CD4-positive, alpha-beta T cell treated with Interleukin-2 at 100 ng/mL for 4 hours (primary cell): ENCODE data around the gene PKD1.

Experiments used
- DNase-seq: peaks from one replicate; pipeline ENCODE4 v3.0.0-alpha.2; 2020; ENCODE audit warnings: low spot score

PKD1 gene

DNA sequence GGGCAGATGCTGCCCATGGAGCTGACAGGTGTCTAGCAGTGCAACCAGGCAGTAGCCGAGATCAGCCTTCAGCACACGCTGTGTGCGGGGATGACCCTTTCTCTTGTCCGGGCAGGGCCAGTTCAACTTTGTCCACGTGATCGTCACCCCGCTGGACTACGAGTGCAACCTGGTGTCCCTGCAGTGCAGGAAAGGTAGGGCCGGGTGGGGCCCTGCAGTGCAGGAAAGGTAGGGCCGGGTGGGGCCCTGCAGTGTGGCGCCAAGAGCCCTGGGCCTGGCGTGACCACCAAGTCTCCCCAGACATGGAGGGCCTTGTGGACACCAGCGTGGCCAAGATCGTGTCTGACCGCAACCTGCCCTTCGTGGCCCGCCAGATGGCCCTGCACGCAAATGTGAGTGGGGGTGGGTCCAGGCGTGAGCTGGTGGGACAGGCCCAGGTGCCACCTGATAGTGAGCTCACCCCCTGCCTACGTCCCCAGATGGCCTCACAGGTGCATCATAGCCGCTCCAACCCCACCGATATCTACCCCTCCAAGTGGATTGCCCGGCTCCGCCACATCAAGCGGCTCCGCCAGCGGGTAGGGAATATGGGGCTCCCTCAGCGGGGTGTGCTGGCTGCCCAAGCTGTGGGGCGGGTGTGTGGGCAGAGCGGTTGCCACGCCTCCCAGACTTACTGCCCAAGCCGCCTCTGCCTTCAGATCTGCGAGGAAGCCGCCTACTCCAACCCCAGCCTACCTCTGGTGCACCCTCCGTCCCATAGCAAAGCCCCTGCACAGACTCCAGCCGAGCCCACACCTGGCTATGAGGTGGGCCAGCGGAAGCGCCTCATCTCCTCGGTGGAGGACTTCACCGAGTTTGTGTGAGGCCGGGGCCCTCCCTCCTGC lies 47.7 kb downstream of the PKD1 start:
- no peak for DNase-seq

DNA sequence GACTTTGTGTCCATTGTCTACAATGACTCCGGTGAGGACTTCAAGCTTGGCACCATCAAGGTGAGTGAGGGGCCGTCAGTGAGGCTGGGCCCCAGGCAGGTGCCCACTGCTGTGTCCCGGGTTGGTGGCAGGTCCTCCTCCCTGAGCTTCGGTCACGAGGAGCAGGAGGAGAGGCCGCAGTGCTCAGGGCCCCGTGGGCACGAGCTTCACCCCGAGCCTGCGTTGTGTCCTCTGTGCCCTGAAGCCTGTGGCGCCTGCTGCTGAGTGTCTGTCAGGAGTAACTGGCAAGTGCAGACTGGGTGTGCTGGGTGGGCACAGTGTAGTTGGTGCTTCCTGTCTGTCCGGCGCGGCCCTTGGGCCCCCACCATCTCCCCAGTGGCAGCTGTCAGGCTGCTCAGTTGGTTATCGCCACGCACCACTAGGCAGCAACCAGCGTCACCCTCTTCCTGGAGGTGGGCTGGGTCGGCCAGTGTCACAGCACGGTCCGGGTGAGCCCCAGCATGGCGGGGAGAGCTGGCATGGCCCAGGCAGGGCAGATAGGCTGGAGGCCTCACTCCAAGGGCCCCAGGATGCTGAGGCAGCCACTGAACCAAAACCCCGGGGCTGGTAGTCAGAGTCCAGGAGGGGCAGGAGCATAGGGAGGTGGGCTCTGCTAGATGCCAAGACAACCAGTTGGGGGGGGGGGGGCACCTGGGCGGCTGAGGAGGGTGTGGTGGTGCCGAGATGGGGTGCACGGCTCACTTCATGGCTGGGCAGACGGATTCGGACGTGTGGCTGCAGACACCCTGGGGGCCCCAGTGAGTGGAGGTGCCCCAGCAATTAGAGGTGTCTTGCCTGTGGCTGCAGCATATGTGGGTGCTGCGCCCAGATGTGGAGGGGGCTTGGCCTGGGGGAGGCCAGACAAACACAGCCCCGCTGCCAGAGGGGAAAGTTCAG lies 48.6 kb downstream of the PKD1 start:
- no peak for DNase-seq

- DNase-seq: no peak
These were observed 49.5 kb downstream of the PKD1 start for GRCh38 chr16:2086106-2086742.

DNA sequence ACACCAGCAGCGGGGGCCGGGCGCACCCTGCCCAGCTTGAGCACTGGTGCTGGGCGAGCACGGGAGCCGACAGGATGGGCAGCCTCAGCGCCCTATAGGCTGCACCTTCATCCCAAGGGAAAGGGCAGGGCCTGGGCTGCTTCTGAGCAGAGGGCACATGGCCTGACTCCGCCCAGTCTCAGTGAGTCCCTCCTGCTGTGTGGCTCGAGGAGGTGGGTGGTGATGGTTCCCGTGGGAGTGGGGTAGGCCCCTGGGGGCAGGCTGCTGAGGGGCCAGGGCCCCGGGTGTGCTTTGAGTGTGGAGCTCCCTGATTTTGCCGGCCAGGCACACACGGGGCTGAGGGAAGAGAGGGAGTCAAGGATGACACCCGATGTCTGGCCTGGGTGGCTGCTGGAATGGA lies 50.0 kb downstream of the PKD1 start:
- DNase-seq: no peak

DNA sequence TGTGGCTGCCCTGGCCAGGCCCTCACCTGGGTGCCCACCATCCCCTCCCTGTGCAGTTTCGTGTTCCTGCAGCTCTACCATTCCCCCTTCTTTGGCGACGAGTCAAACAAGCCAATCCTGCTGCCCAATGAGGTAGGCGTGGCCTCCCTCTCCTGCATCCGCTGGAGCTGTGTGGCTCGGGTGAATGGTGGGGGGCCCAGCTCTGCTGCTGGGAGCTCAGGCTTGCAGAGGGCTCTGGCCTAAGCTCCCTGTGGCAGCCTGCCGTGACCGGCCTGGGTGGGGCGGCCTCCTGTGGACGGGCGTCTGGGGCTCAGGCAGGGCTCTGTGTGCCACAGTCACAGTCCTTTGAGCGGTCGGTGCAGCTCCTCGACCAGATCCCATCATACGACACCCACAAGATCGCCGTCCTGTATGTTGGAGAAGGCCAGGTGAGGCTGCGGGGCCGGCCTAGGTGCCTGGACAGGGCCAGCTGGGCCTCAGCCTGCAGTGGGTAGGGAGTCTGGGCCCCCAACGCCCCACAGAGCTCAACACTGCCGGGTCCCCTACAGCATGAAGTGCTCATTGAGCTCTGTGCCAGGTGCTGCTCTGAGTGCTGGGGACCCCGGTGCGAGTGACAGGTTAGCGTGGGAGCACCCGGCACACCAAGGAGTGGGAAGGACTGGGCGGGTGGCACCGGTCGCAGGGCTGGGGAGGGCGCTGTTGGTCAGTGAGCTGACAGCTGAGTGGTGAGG lies 50.6 kb downstream of the PKD1 start:
- no peak for DNase-seq

GRCh38 chr16:2083876-2084780 lies 51.6 kb downstream of the PKD1 start:
- DNase-seq: no peak

DNA sequence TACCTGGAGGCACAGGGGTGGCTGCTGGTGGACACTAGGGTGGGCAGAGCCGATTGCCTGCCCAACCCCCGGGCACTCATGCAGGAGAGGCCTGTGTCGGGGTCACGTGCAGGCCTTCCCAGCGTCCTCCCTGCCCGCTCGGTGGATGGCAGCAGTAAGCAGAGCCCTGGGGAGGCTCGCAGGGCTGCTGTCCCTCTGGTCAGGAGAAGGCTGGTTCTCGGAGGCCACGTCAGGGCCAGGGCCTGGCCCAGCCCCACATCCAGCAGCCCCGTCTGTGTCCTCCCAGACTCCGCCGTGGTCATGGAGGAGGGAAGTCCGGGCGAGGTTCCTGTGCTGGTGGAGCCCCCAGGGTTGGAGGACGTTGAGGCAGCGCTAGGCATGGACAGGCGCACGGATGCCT lies 52.3 kb downstream of the PKD1 start:
- no peak for DNase-seq

- no peak for DNase-seq
These were observed 52.7 kb downstream of the PKD1 start for GRCh38 chr16:2082983-2083364.

DNA sequence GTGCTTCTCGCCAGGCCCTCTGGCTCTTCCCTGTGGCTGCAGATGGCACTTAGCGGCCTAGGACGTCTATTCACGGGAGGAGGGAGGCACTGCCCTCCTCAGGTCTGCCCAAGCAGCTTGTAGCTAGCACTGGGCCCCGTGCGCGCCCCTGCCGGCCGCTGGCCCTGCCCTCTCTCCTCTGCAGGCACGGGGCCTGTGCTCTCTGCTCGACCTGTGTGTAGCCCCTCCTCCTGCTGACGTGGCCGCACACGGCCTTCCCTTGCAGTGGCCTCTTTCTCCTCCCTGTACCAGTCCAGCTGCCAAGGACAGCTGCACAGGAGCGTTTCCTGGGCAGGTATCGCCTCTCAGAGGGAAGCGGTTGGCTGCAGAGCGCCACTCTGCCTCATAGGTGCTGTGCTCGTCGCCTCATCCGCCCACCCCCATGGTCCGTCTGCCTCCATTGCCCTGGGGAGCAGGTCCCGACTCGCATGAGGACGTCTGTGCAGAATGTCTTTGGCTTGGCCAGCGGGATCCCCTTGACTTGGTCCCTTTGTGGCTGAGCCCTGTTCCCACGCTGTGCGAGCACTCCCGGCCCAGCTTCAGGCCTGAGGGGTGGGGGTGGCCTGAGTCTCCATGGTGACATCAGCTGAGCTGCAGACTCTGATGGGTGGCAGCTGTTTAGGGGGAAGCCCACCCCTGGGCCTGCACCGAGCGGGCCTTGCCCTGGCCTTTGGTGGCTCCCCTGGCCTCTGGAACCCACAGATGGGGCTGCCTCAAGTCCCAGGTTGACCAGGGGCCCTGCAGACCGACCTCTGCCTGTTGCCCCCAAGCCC lies 53.3 kb downstream of the PKD1 start:
- no peak for DNase-seq

DNA sequence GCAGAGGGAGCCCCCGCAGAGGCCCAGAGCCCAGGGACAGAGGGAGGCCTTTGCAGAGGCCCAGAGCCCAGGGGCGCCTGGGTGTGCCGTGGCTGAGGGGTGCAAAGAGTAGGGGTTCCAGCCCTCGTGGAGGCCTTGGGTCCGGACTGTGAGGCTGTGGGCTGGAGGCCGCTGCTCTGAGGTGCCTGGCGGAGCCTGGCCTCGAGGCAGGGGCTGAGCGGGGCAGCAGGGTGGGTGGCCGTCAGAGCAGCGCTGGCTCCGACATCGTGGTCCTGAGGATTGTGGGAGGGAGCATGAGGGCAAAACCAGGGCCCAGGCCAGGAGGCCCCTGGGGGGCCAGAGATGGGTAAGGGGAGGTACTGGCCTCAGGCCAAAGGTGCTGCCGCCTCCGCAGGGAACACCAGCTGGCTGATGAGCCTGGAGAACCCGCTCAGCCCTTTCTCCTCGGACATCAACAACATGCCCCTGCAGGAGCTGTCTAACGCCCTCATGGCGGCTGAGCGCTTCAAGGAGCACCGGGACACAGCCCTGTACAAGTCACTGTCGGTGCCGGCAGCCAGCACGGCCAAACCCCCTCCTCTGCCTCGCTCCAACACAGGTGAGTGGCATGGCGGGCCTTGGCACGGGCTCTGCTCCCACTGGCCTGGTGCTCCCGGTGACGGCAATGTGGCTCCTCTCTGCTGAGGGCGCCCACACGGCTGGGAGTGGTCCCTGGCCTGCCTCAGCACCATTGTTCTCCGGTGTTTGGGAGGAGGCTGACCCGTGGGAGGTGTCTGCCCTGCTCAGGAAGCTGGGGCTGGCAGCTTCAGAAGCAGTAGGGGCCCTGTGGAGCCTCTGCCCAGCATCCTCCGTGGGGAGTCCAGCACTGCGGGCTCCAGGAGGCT lies 54.3 kb downstream of the PKD1 start:
- DNase-seq: no peak

- DNase-seq: no peak
These were observed 55.7 kb downstream of the PKD1 start for GRCh38 chr16:2079991-2080390.

- DNase-seq: no peak
These were observed 56.3 kb downstream of the PKD1 start for GRCh38 chr16:2079311-2079800.

DNA sequence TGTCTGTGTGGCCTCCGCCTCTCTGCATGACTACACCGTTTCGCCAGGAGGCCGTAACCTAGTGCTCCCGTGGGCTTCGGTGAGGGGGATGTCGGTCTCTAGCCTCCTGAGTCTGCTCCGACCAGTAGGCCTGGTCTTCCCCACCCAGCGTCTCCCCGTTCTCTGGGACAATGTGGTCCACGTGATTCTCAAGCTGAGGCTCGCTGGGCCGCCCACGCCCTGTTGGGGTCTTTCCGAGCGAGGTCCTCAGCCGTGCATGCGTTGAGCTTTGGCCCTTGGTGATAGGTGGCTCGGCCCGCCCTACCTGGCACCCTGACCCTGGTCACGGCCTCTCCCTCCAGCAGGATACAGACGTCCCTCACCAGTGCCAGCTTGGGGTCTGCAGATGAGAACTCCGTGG lies 57.0 kb downstream of the PKD1 start:
- DNase-seq: no peak

- no peak for DNase-seq
These were observed 57.6 kb downstream of the PKD1 start for GRCh38 chr16:2078096-2078495.

DNA sequence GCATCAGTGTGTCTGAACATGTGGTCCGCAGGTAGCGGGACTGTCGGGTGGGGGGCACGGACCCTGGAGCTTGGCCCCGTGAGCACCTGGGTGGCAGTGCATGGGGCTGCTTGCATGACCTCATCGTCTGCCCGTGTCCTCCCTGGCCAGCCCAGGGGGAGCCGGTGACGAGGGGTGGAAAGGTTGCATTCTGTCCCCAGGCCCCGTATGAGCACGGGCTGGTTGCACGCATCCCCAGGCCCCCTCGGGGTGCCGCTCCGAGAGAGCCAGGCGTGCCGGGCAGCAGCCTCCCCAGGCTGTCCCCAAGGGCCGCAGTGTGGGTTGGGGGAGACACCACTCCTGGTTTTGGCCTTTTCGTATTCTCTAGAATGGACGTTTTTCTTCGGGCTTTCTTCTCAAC lies 58.0 kb downstream of the PKD1 start:
- DNase-seq: no peak

DNA sequence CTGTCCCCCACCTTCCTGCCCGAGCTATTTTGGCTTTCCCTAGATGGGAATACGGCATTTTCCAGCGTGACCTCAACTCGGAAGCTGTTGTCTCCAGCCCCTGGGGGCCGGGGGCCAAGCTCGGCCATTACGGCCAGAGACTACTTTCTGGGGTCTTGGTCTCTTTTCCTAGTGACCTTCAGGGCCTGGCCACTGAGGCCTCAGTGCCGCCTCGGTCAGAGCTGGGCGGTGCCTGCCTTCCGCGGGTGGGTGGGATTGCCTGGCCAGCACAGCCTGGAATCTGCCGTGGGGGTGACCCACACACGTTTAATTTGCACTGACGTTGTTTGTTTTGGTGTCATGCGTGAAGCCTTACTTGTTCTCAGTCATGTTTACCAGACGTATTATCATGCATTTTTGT lies 58.7 kb downstream of the PKD1 start:
- DNase-seq: no peak

DNA sequence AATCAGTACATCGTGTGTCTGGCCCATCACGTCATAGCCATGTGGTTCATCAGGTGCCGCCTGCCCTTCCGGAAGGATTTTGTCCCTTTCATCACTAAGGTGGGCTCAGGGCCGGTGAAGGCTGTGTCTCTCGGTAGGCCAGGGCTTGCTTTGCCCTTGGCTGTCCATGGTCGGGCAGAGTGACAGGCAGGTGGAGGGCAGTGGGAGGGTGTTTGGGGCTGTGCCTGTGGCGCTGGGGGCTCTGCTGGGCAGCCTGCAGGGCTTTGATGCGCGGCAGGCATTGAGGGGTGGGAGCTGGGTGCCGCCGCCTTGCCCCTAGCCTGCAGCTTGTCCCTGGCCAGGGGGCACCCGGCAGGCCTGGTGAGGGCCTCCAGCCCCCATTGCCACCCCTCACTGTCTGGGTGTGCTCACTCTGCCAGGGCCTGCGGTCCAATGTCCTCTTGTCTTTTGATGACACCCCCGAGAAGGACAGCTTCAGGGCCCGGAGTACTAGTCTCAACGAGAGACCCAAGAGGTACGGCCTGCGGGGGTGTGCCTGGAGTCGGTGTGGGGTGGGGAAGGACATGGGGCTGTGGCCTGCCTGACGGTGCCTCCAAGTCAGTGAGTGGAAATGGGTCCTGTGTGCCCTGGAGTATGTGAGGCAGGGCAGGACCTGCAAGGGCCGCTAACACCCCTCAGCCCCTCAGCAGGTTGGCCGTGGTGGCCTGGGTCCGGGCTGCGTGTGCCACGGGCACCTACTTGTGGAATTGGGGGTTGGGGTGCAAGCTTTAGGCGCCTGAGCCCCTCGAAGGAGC lies 59.4 kb downstream of the PKD1 start:
- no peak for DNase-seq

DNA sequence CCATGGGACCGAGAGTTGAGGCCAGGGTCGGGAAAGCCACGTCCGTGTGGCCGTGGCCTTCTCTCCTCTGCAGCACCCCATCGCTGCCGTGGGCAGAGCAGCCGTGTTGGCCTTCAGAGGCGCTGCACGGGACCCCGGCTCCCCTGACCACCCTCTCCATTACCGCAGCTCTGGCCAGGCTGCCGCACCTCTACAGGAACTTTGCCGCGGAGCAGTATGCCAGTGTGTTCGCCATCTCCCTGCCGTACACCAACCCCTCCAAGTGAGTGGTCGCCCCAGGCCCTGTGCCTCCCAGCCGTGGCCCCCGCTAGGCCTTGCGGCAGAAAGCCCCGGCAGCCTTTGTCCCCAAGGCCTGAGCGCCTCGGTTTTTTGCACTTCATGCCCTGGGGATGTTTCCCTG lies 60.1 kb downstream of the PKD1 start:
- no peak for DNase-seq
